ENCODE measurements around the gene FBXL12. TPM values are rescaled to one million over a fixed set of nuclear protein-coding genes. Genes with fewer than 3 reads are reported as not detected.

Gene FBXL12
- total and polyA plus RNA-seq, 8 donors, result 11.1 to 185 (median 17.9) TPM

- intact Hi-C loops (cut with DNase I; ENCODE audit: low total_unique reads), result no loop called here
- Histone ChIP-seq H3K9me3 (no peaks in the 10 kb centered on the region), H3K36me3 (no peaks in the 10 kb centered on the region), H3K4me1 (no peaks in the 10 kb centered on the region), H3K4me3 (no peak overlapping the region), H3K27ac (no peak overlapping the region), H3K27me3 (no peaks in the 10 kb centered on the region)
- TF ChIP-seq POLR2AphosphoS5 (IDR thresholded peaks at IDR 0.05) (no peak), CTCF (IDR thresholded peaks at IDR 0.05) (no peak), EP300 (IDR thresholded peaks at IDR 0.05) (no peak), POLR2A (IDR thresholded peaks at IDR 0.05) (no peak)
- DNase-seq, result no peak
- WGBS, 5 donors, result 63 to 79% (median 71%) methylated on average over 5 of the region's 5 CpGs
These were observed 44.9 kb upstream of the FBXL12 start for GRCh38 chr19:9863759-9864158.

DNA sequence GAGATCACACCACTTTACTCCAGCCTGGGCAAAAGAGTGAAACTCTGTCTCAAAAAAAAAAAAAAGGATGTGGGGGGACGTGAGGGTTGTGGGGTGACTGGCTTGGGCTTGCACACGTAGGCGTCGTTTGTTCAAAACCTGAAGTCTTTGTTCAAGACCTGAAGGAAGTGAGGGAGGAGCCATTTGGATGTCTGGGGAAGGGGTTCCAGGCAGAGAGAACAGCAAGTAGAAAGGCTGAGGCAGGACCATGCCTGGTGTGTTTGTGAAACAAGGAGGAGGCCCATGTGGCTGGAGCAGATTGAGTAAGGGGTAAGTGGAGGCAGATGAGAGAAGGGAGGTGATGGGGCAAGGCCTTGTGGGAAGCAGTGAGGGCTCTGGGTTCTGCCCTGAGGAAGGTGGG is 44.1 kb upstream of the FBXL12 start:
- Histone ChIP-seq H3K4me1 (no peaks in the 10 kb centered on the region), H3K27ac (no peak overlapping the region), H3K9me3 (no peaks in the 10 kb centered on the region), H3K36me3 (no peaks in the 10 kb centered on the region), H3K4me3 (no peak overlapping the region), H3K27me3 (no peaks in the 10 kb centered on the region)
- TF ChIP-seq POLR2AphosphoS5 (IDR thresholded peaks at IDR 0.05) (no peak), POLR2A (IDR thresholded peaks at IDR 0.05) (no peak), EP300 (IDR thresholded peaks at IDR 0.05) (no peak), CTCF (IDR thresholded peaks at IDR 0.05) (no peak)
- DNase-seq, result no peak
- intact Hi-C loops (cut with DNase I; ENCODE audit: low total_unique reads), result no loop called here
- 58 to 80% (median 69%) methylated on average over 4 of the region's 4 CpGs for WGBS, 5 donors

GRCh38 chr19:9861503-9861902 is 42.6 kb upstream of the FBXL12 start:
- DNase-seq, result no peak
- 94 to 100% (median 96%) methylated on average over 1 of the region's 1 CpG for WGBS, 5 donors
- Histone ChIP-seq H3K4me3 (no peak overlapping the region), H3K27me3 (no peaks in the 10 kb centered on the region), H3K36me3 (no peaks in the 10 kb centered on the region), H3K27ac (no peak overlapping the region), H3K9me3 (no peaks in the 10 kb centered on the region), H3K4me1 (no peaks in the 10 kb centered on the region)
- TF ChIP-seq CTCF (IDR thresholded peaks at IDR 0.05) (no peak), EP300 (IDR thresholded peaks at IDR 0.05) (no peak)
- intact Hi-C loops (cut with DNase I; ENCODE audit: low total_unique reads), result no loop called here

DNA sequence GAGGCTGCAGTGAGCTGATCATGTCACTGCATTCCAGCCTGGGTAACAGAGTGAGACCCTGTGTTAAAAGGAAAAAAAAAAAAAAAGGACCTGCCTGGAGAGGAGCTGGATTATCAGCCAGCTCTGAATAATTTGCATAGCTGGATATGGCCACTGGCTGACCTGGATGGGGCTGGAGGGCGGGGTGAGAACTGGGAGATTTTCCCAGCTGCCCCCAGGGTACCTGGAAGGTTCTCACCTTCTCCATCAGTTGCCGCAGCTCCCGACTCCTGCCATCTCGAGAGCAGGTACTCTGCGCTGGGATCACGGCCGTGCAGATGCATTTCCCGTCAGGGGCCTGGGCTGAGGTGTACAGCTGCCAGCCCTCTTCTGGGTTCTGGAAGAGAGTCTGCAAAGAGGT is 41.5 kb upstream of the FBXL12 start:
- WGBS, 5 donors, result 78 to 92% (median 89%) methylated on average over 8 of the region's 8 CpGs

More for the DNA sequence above, 41.5 kb upstream of the FBXL12 start:
- no peak overlapping the region for H3K27ac ChIP-seq
- H3K4me3 ChIP-seq, result no peak overlapping the region
- no peak for TF ChIP-seq CTCF (IDR thresholded peaks at IDR 0.05)
- TF ChIP-seq EP300 (IDR thresholded peaks at IDR 0.05), result no peak
- TF ChIP-seq POLR2A (IDR thresholded peaks at IDR 0.05), result no peak
- TF ChIP-seq POLR2AphosphoS5 (IDR thresholded peaks at IDR 0.05), result no peak
- no peaks in the 10 kb centered on the region for H3K9me3 ChIP-seq
- H3K36me3 ChIP-seq, result no peaks in the 10 kb centered on the region
- H3K27me3 ChIP-seq, result no peaks in the 10 kb centered on the region
- DNase-seq, result no peak
- intact Hi-C loops (cut with DNase I; ENCODE audit: low total_unique reads), result no loop called here
- no peaks in the 10 kb centered on the region for H3K4me1 ChIP-seq
